Limb (tissue), 2 donors: ENCODE data around the gene TOP1.

Experiments used
- DNase-seq, 2 donors: peaks; one replicate each; pipeline ENCODE4 v3.0.0-alpha.2; 2016; ENCODE audit errors: extremely low spot score in 2 of 2

Gene TOP1

DNA sequence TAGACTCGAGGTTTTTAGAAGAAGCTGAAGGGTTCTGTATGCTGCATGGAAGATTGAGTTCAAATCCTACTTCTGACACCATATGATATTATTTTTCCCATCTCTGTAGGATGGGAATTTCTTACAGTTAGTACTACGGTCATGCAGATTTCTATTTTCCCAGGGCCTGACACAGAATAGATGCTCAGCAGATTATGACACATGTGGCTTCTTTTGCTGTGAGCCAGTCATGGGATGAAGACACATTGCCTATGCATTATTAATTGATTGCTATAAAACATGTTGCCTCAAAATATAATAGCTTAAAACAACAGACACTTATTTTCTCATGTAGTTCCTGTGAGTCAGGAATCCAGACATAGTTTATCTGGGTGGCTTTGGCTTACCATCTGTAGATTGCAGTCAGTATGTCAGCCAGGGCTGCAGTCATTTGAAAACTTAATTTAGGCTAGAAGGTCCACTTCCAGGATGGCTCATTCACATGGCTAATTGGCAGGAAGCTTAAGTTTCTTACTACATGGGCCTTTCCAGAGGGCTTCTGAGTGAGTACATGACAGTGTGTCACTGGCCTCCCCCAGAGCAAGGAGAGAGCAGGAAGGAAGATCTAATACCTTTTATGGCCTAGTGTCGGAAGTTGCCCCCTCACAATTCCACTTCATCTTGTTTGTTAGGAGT, 29.5 kb downstream of the TOP1 start:
- DNase-seq, result no peak

DNA sequence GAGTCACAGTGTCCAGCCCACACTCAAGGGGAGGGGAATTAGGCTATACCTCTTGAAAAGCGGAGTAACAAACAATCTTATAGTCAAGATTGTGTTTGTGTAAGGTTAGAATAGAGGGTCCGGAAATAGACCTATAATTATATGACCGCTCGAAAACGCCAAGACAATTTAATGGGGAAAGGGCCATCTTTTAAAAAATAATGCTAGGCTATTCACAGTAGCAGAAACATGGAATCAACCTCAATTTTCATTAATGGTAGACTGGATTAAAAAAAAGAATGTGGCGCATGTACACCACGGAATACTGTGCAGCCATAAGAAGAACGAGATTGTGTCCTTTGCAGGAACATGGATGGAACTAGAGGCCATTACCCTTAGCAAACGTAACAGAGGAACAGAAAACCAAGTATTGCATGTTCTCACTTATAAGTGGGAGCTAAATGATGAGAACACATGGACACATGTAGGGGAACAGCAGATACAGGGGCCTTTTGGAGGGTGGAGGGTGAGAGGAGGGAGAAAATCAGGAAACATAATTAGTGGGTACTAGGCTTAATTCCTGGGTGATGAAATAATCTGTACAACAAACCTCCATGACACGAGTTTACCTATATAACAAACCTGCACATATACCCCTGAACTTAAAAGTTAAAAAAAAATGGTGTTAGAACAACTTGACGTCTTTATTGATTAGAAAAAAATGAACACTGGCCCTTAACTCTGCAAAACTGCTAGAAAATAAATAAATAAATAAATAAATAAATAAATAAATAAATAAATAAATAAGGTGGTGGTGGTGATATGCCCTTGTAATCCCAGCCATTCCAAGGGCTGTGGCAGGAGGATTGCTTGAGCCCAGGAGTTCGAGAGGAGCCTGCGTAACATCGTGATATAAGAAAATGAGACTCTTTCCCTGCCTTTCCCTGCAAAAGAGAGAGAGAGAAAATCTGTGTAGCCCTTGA, 30.3 kb downstream of the TOP1 start:
- DNase-seq, result no peak

DNA sequence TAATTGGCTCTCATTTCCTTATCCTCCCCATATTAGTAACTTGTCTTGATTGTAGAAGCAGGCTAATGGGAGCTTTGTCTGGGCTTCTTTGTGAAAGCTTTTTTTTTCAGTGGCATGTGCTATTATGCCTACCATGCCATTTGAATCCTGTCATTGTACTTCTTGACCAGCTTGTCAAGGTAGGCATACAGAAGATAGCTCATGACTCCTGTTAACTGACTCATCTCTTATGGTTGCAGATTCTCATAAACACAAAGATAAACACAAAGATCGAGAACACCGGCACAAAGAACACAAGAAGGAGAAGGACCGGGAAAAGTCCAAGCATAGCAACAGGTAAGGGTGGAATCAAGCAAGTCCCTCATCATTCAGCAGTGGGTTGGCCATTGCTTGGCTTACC, 32.5 kb downstream of the TOP1 start:
- no peak for DNase-seq

DNA sequence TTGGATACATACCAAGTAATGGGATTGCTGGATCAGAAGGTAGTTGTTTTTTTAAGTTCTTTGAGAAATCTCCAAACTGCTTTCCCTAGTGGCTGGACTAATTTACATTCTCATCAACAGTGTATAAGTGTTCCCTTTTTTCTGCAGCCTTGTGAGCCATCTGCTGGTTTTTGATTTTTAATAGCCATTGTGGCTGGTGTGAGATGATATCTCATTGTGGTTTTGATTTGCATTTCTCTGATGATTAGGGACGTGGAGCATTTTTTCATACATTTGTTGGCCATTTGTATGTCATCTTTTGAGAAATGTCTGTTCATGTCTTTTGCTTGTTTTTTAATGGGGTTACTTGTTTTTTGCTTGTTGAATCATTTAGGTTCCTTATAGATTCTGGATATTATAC, 34.8 kb downstream of the TOP1 start:
- DNase-seq, result no peak

DNA sequence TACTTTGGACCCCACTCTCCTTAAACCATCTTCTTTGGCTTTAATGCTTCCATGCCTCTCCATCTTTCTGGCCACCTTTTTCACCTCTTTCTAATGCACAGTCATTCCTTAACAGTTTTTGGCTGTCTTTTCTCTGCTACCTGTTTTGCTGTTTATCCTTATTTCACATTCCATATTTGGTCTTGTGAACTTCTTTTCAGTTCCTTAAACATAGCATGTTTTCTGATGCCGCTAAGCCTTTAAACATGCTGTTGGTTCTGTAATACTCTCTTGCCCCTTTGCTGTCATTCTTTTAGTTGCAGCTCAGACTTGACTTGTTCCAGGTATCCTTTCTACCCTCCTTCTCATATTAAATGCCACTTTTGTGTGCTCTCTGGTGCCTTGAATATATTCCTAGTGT, 35.8 kb downstream of the TOP1 start:
- no peak for DNase-seq

DNA sequence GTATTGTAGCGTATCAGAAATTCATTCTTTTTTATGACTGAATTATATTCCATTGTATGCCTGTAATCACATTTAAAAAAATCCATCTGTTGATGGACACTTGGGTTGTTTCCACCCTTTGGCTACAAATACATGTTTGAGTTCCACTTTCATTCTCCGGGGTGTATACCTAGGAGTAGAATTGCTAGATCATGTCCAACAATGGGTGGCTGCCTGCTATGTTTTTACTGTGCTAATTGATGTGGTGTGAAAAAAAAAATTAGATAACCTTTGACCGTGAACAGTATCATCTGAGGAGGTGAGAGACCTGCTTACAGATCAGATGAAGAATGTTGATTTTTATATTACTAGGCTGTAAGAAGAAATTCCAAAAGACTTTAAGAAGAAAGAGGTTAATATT, 37.1 kb downstream of the TOP1 start:
- DNase-seq, result no peak

DNA sequence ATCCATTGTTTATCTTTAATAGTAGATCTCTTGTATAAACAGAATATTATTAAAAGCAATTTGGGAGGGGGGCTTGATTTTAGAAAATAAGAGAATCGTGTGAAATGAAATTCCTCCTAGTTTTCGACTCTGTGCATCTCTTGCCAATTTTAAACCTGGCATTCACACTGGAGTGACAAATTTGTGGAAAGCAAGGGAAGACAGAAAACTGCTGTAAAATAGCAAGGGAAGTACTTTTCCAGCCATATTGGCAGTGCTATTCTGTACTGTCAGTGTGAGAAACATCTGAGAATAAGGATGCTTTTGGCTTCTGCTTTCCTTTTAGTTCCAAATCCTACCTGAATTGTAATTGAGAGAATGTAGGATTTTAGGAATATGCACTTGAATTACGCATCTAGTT, 40.2 kb downstream of the TOP1 start:
- DNase-seq, result no peak

DNA sequence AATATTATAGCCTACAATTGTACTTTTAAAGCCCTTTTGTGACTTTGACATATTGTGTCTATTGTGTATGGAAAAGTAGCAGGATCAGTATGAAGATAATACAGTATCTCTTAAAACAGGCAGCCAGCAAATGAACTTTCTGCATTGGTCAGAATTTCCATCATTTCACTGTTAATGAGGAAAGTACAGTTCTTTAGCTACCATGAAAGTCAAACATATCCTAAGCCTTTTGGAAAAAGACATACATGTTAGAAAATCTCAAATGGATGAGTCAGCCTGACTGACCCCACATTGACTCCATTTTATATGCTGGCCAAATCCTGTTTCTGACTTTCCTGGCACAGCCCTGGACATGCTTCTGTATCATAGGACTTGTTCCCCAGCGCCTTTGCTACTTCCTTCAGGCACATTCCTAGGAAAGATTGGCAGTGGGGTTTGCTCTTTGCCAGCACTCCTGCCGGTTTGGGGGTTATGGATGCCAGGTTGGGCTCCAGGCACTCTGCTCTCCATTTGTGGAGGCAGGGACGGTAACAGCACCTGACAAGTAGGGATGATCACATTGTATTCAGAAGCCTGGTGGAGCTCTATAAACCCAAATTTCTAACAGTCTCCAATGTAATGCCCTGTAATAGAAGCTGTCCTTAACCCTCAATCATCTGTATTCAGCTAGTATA, 43.7 kb downstream of the TOP1 start:
- DNase-seq, result peak in 1 of 2 donors; percentile 44

DNA sequence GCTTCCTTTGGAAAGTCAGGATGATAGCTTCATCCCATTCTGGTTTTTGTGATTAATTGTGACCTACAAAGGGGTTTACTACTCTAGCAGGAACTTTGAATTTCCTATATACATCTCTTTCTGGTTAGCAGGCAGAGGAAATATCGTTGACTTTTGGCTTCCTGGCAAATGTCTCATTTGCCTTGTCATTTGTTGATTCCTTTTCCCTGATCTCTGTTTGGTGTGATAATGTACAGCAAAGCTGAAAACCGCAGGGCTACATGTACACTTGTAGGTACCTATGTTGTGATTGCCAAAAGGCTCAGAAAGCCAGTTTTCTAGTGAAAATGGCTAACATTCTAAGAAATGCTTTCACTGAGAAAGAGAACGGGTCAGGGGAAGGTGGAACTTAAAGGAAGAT, 44.3 kb downstream of the TOP1 start:
- DNase-seq, result no peak

DNA sequence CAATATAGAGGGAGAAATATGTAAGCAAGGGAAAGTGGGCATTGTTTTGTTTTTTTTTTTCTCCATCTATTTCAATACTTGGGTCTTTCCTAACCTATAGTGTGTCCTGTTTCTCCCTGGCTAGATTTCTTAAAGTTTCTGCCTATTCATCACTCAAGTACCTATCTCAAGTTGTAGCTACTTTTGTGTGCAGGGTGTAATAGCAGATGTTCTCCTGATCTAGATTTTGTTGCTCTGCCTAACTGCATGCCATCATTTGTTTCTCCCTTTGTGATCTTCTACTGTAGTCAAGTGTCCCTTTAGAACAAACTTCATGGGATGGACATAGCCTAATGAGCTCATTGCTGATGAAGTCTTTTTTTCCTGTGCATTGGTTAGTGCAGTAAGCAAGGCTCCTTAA, 45.8 kb downstream of the TOP1 start:
- DNase-seq, result no peak

DNA sequence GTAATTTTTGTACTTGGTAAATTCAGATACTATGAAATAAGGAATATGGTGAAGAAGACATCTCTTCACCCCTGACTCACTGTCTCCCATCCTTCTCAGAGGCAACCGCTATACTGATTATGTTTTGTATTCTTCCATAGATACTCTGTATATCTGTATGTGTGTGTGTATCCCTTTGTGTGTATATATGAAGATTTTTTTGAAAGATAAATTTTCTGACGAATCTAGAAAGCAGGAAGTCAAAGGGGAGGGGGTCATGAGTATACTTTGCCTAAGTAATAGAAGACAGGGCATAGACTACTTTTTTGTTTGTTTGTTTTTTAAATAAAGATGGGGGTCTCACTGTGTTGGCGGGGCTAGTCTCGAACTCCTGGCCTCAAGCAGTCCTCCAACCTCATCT, 48.2 kb downstream of the TOP1 start:
- DNase-seq, result no peak

DNA sequence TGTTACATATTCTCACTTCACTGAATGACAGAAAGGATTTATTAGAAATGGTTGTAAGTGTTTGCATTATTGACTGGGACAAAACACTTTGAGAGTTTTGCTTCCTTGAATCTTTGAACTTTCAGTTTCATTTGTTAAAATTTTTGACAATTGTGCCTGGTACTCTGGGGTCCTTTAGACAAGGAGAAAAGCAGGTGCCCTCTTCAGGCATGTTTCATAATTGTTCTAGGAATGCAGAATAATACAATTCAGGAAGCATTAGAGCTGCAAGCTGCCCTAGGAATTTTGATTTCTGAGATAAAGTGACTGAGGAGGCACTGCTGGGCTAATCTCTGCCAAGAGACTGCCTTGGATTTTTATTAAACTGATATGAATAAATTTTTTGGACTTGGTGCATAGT, 49.7 kb downstream of the TOP1 start:
- peak in 1 of 2 donors; percentile 30 for DNase-seq

DNA sequence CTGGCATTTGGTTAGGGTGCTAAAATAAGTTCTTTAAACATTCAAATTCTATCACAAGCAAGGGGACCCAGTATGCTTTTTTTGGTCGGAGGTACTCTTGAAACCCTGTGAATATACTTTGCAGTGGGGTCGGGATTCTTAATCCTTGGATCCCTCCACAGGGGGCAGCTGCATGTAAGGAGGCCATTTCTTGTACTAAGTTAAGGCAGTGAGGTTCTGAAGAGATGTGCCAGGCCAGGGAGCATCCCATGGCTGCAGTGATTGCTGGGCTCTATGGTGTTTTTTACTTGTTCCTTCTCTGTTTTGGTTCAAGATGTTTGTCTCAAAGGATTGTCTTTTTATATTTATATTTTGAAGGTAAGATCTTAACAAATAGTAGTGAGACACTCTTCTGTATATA, 50.4 kb downstream of the TOP1 start:
- DNase-seq, result no peak

DNA sequence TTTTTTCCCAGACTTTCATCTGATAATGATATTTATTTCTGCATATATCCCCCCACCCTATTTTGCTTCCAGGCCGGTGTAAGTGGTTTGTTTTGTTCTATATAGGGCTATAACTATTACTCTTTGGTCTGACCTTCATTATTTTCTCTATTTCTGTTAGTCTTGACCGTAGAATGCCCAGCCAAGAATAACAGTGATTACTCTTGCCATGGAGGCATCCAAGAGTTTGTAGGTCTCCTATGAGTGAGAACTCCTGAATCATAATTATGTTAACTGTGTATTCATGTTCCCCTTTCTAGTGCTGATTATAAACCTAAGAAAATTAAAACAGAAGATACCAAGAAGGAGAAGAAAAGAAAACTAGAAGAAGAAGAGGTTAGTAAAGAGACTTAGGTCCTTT, 52.2 kb downstream of the TOP1 start:
- no peak for DNase-seq

DNA sequence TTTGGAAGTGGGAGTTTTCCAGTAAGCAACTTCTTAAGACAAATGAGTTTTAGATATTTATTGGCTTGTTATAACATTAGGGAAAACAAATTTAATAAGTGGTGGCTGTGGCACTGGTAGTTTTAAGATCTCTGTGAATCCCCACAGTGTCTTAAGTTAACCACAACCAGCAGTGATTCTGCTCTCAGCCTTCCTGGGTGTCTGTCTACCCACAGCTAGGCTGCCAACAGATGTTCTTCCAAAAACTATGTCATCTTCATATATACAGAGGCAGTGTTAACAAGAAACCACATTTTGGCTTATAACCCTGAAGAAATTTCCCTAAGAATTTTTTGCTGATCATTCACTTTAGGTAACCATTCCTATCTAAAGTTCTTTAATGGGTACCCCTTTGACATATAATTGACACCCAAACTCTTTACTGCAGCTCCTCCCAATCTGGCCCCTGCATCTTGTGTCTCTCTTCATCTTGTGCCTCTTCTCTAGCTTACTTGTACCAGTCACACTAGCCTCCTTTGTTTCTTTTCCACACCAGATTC, 52.7 kb downstream of the TOP1 start:
- no peak for DNase-seq

DNA sequence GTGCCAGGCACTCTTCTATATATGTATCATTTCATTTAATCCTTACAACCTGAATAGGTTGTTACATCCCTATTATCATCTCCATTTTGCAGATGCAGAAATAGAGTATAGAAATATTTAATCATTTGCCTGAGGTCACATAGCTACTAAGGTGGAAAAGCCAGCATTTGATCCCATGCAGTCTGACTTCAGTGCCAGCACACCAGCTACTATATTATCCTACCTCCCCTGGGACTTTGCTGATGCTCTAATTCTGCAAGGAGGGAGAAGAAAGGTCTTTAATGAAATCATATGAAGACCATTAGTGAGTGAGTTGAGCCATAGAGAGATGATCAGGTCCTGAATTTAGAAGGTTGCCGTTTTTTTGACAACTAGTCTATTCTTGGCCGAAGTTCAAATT, 53.7 kb downstream of the TOP1 start:
- no peak for DNase-seq

DNA sequence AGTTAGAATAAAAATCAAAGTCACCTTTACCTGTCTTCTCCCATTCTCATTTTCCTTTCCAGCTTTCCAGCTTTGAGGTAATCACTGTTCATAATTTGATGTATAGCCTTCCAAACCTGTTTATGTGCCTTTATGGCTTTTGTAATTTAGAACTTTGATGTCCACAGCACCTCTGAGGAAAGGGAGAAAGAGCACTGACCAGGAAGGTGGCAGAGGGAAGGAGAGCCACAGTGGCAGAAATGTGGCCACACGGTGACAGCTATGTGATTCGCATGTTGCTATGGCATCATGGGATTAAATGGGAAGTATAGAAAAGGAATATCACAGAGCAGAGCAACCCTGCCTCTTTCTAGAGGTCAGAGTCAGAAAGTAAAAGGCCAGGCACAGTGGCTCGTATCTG, 57.0 kb downstream of the TOP1 start:
- no peak for DNase-seq

DNA sequence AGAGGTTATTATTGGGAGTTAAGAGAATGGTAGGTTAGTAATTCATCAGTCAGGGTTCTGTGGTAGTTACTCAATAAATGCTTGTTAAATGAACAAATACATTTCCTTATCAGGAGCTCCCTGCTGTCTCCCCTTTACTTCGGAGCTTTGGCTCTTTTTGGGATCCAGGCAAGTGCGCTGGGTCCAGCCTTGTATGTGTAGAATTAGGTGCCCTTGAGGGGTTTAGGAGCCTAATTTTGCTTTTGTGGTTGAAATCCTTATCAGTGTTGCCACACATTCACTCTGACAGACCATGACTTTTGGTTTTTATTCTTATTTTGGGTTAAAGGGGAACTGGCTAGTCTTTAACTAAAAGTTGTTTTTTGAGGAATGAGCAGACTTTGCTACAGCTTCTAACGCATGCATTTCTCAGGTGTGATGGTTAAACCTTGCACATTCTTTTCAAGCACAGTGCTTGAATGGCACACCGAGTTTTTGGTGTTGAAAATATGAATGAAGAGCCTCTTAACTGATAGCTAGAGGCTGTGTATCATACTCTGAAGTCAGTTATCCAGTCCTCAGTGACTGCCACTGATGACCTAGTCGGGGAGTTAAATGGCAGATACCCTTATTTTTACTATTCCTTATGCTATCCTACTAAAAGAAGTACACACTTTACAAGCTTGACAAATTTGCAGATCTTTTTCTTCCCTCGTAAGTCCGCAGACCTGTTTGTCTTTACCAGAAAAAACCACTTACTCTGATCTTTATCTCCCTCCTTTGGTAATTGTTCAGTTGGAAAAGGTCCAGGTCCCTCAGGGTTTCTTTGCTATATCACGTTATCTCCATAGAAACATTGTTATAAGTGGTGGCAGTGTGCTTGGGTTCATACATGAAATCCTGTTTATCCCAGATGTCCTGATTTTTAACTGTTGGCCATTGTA, 58.0 kb downstream of the TOP1 start:
- no peak for DNase-seq

DNA sequence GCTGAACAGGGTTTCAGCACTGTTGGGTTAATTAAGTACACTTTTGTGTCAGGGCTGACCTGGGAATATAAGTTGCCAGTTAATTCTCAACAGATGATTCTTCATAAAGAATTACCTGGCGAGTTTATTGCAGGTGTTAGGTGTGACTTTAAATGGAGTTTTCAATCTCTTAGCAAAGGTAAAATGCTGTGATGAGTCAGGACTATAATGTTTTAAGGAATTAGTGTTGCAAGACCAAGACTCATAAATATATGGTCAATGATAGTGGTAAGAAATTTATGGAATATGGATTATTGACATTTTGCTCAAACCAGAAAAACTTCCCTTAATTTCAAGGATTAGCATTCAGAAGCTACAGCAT, 58.7 kb downstream of the TOP1 start:
- DNase-seq, result no peak

DNA sequence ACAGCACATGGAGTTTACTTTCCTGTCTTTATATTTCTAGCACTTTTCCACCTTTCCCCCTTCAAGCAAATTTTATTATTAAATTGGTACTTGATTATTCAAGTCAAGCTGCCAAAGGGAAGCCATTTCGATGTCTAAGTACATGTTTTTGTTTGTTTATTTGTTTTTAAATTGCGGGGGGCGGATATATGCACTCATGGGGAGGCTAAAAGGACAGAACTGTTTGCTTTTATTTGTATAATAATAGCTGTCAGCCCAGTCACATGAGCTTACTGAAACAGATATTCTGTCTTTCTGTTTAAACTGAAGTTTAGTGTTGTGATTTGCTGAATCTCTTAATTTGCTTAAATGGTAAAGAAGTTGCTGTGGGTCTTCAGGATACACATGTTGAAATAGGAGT, 59.2 kb downstream of the TOP1 start:
- no peak for DNase-seq

DNA sequence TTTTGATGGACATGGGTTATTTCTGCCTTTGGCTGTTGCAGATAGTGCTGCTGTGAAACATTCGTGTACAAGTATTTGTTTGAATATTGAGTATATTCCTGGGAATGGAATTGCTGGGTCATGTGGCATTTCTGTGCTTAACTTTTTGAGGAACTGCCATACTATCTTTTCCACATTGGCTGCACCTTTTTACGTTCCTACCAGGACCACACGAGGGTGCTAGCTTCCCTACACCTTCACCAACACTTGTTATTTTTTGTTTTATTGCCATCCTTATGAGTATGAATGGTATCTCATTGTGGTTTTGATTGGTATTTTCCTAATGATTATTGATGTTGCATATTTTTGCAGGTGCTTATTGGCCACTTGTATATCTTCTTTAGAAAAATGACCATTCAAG, 60.9 kb downstream of the TOP1 start:
- DNase-seq, result no peak
